ENCODE measurements around the gene FMO1. TPM values are rescaled to one million over a fixed set of nuclear protein-coding genes. Genes with fewer than 3 reads are reported as not detected.
A peak's percentile ranks its signal among the peaks of the same experiment; 100 is the strongest.

Gene FMO1
- total and polyA plus RNA-seq, 2 of the 8 experiments (the other 6 are each of a cell fraction or from before 2014, with no cell fraction given): 0.11 TPM; not detected in 1

DNA sequence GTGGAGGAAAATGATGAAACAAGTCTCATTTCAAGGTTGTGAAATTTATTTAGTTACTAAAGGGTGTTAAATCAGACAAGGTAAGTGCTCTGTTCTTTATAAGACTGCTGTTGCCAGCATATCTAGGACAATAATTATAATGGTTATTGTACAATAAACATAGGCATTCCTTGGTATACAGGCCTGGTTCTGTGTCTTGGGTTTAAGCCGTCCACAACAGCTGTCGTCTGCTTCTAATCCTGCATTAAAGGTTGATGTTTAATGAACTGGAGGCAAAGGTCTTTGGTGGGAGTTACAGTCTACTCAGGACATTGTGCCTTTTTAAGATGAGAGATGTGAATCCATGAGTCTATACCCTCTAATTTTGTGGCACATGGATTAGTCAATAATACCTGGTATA is 42.3 kb downstream of the FMO1 start:
- WGBS, 2 experiments (ENCODE audit: extremely low coverage in 1 of 2, insufficient coverage in 1 of 2, insufficient read length in 1 of 2, insufficient replicate concordance in 2 of 2, low coverage in 1 of 2, low lambda C conversion rate in 2 of 2, missing lambda C conversion rate in 1 of 2): 86% methylated on average over 2 of the region's 2 CpGs; no CpG with 5 or more reads in 1 of the 2 experiments
- Histone ChIP-seq H3K18ac (ENCODE audit: extremely low read depth, low read length) (no peak overlapping the region), H3K23ac (ENCODE audit: insufficient read length) (no peak overlapping the region), H3K4me2 (ENCODE audit: insufficient read depth in 1 of 2, low read depth in 2 of 2, low read length in 2 of 2) (no peak overlapping the region), H3K56ac (replicated peaks; ENCODE audit: insufficient read length, low read depth, low read length) (no peak overlapping the region), H2BK120ac (replicated peaks; ENCODE audit: low read depth, low read length) (no peak overlapping the region), H3K4me3 (ENCODE audit: extremely low read depth in 1 of 4, insufficient read depth in 2 of 4, low read depth in 3 of 4, low read length in 4 of 4) (no peak overlapping the region), H2BK15ac (ENCODE audit: low read length) (no peak overlapping the region), H2AK5ac (ENCODE audit: low read depth, low read length) (no peak overlapping the region), H2BK12ac (ENCODE audit: low read depth, low read length) (no peak overlapping the region), H3K79me1 (ENCODE audit: low read depth, low read length) (no peaks in the 10 kb centered on the region), H3K79me2 (ENCODE audit: control insufficient read depth in 1 of 2, insufficient read depth in 2 of 2, low read length in 2 of 2) (no peaks in the 10 kb centered on the region), H3K9me3 (ENCODE audit: insufficient read depth in 2 of 2, low read depth in 1 of 2, low read length in 1 of 2) (no peaks in the 10 kb centered on the region), H2BK5ac (ENCODE audit: low read depth, low read length) (no peak overlapping the region), H4K8ac (ENCODE audit: extremely low read depth, insufficient read depth, low read length) (no peak overlapping the region), H4K5ac (ENCODE audit: insufficient read length, low read depth, low read length) (no peak overlapping the region), H3K9ac (replicated peaks in 1 of 4; ENCODE audit: extremely low read depth in 1 of 4, low read depth in 3 of 4, low read length in 3 of 4) (no peak overlapping the region), H3K14ac (ENCODE audit: insufficient read length) (no peak overlapping the region), H3K27ac (ENCODE audit: low read depth, low read length) (no peak overlapping the region), H3K27me3 (replicated peaks in 1 of 4; ENCODE audit: control insufficient read depth in 3 of 4, extremely low read depth in 1 of 4, insufficient read depth in 3 of 4, low read length in 3 of 4) (peaks cover 0 to 2% (median 0%) of the 10 kb centered on the region in 4 experiments; a peak in 1 of 7 replicates), H4K91ac (replicated peaks; ENCODE audit: insufficient read length, low read length) (no peak overlapping the region), H2AFZ (ENCODE audit: low read length) (no peak overlapping the region), H2BK20ac (ENCODE audit: low read length) (0 out of 2 replicates have a peak overlapping the region, but pooled peaks have one; percentile 72), H3K23me2 (ENCODE audit: low read depth, low read length) (no peaks in the 10 kb centered on the region), H3K4ac (replicated peaks; ENCODE audit: insufficient read length, low read depth, low read length) (no peak overlapping the region), H3K4me1 (replicated peaks in 1 of 4; ENCODE audit: control insufficient read depth in 3 of 4, insufficient read depth in 4 of 4, low read length in 3 of 4) (peaks cover 0 to 2% (median 0%) of the 10 kb centered on the region in 4 experiments; a peak in 1 of 7 replicates), H4K20me1 (replicated peaks in 1 of 2; ENCODE audit: control insufficient read depth in 1 of 2, insufficient read depth in 2 of 2, low read length in 2 of 2) (no peaks in the 10 kb centered on the region), H3K36me3 (ENCODE audit: control insufficient read depth in 2 of 4, insufficient read depth in 4 of 4, low read length in 3 of 4) (no peaks in the 10 kb centered on the region)
- POLR2A ChIA-PET (ENCODE audit: partially characterized antibody): no interaction called here
- FAIRE-seq (no peak), DNase-seq (ENCODE audit: low read depth in 1 of 2, low spot score in 2 of 2) (no peak)
- CTCF ChIA-PET (ENCODE audit: partially characterized antibody): interaction anchor here (1.3 kb wide), 1 partner anchor 14 kb away, joined by 3 read pairs; no protein-coding TSS in a partner anchor
- TF ChIP-seq, protein P1, sequence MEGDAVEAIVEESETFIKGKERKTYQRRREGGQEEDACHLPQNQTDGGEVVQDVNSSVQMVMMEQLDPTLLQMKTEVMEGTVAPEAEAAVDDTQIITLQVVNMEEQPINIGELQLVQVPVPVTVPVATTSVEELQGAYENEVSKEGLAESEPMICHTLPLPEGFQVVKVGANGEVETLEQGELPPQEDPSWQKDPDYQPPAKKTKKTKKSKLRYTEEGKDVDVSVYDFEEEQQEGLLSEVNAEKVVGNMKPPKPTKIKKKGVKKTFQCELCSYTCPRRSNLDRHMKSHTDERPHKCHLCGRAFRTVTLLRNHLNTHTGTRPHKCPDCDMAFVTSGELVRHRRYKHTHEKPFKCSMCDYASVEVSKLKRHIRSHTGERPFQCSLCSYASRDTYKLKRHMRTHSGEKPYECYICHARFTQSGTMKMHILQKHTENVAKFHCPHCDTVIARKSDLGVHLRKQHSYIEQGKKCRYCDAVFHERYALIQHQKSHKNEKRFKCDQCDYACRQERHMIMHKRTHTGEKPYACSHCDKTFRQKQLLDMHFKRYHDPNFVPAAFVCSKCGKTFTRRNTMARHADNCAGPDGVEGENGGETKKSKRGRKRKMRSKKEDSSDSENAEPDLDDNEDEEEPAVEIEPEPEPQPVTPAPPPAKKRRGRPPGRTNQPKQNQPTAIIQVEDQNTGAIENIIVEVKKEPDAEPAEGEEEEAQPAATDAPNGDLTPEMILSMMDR (IDR thresholded peaks at IDR 0.05; ENCODE audit: control extremely low read depth in 1 of 3, insufficient read depth in 1 of 3, low read depth in 1 of 3, low read length in 3 of 3): no peak
- no peak for TF ChIP-seq ASH2L (IDR thresholded peaks at IDR 0.05; ENCODE audit: low read length)
- TF ChIP-seq TCF12 (IDR thresholded peaks at IDR 0.05; ENCODE audit: low read depth, low read length): no peak
- no peak for TF ChIP-seq GABPA (IDR thresholded peaks at IDR 0.05; ENCODE audit: borderline replicate concordance, insufficient read depth, low read length)

Data from H1 (cell line).